SH-SY5Y (cell line): Measurements from ENCODE around the gene PML.

Experiments
- GATA2 ChIP-seq: IDR thresholded peaks from 2 replicates; pipeline ENCODE4 v1.6.1; 2011; ENCODE audit warnings: mild to moderate bottlenecking, low read depth, low read length
- GATA3 ChIP-seq: IDR thresholded peaks from 2 replicates; pipeline ENCODE4 v1.6.1; 2011; ENCODE audit warnings: low read depth, mild to moderate bottlenecking, low read length, moderate library complexity

DNA sequence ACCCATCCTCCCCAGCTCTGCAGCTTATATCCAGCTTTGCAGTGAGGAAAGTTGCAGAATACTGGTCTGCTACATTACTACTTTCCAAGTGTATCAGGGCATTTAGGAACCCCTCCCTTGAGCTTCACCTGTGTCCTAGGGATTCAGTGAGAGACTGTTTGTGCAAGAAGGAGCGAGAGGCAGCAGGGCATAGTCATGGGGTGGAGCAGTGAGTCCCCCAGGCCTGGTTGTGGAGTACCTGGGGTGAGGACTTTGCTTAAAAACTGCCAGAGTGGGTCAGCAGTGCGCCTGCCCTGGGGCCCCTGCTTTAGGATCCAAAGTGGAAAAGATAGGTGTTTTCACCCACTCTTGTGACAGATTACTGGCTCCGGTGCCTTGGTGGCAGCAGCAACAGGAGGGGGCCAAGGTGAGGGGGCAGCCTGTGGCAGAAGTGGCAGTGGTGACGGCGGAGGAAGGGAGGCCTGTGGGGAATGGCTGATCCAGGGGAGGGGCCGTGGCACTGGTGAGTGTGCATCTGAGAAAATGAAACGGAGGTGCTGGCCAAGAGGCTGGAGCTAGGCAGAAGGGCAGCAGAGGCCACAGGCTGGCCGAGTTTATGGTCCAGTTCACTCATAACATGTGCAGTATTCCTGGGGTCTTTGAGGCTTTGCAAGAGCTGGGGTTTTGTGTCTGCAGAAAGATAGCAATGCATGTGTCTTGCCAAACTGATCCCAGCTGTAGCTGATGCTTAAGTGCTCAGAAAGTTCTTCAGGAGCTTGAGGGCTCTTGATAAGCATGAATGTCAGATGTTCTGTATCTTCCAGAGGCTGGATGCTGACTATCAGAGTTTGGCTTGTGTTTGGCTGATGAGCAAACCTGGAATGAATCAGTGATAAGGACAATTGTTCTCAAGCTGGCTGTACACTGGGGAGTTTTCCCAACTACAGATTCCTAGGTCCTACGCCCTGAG lies 44.5 kb downstream of the PML start:
- no peak for TF ChIP-seq GATA2
- TF ChIP-seq GATA3 = no peak
